ENCODE measurements around the gene CTBP2. TPM values are rescaled to one million over a fixed set of nuclear protein-coding genes. Genes with fewer than 3 reads are reported as not detected.

The CTBP2 gene
- total RNA-seq, 1 donor from 2014 or later: 73.0 TPM

GRCh38 chr10:125089469-125089868 is 70.9 kb downstream of the CTBP2 start:
- H3K4me3 ChIP-seq: no peak overlapping the region
- peaks cover 44% of the 10 kb centered on the region for H3K4me1 ChIP-seq
- DNase-seq (no peak), ATAC-seq (no peak)
- H3K27ac ChIP-seq: no peak overlapping the region
- no peaks in the 10 kb centered on the region for H3K27me3 ChIP-seq (ENCODE audit: low read depth)
- peaks cover 21% of the 10 kb centered on the region for H3K36me3 ChIP-seq
- intact Hi-C loops (cut with DNase I): no loop called here
- H3K9me3 ChIP-seq: no peaks in the 10 kb centered on the region
- TF ChIP-seq CTCF (IDR thresholded peaks at IDR 0.05): no peak

GRCh38 chr10:125087897-125088215 is 72.5 kb downstream of the CTBP2 start:
- TF ChIP-seq CTCF (IDR thresholded peaks at IDR 0.05): no peak
- ATAC-seq (no peak), DNase-seq (no peak)
- Histone ChIP-seq H3K9me3 (no peaks in the 10 kb centered on the region), H3K27ac (no peak overlapping the region), H3K4me3 (no peak overlapping the region), H3K27me3 (ENCODE audit: low read depth) (no peaks in the 10 kb centered on the region), H3K4me1 (peaks cover 47% of the 10 kb centered on the region), H3K36me3 (peaks cover 28% of the 10 kb centered on the region)
- intact Hi-C loops (cut with DNase I): no loop called here

GRCh38 chr10:125087191-125087896 is 73.0 kb downstream of the CTBP2 start:
- no peak for DNase-seq
- no peak overlapping the region for H3K27ac ChIP-seq
- TF ChIP-seq CTCF (IDR thresholded peaks at IDR 0.05): no peak
- peaks cover 47% of the 10 kb centered on the region for H3K4me1 ChIP-seq
- intact Hi-C loops (cut with DNase I): no loop called here
- H3K27me3 ChIP-seq (ENCODE audit: low read depth): no peaks in the 10 kb centered on the region
- peaks cover 28% of the 10 kb centered on the region for H3K36me3 ChIP-seq
- H3K4me3 ChIP-seq: no peak overlapping the region
- no peaks in the 10 kb centered on the region for H3K9me3 ChIP-seq
- ATAC-seq: no peak

- ATAC-seq (no peak), DNase-seq (no peak)
- intact Hi-C loops (cut with DNase I): no loop called here
- TF ChIP-seq CTCF (IDR thresholded peaks at IDR 0.05): no peak
- Histone ChIP-seq H3K36me3 (peaks cover 28% of the 10 kb centered on the region), H3K9me3 (no peaks in the 10 kb centered on the region), H3K4me1 (peaks cover 46% of the 10 kb centered on the region), H3K4me3 (no peak overlapping the region), H3K27ac (no peak overlapping the region), H3K27me3 (ENCODE audit: low read depth) (no peaks in the 10 kb centered on the region)
Observed at GRCh38 chr10:125086691-125087090, 73.7 kb downstream of the CTBP2 start.

- H3K27me3 ChIP-seq (ENCODE audit: low read depth): no peaks in the 10 kb centered on the region
- no peaks in the 10 kb centered on the region for H3K9me3 ChIP-seq
- peaks cover 42% of the 10 kb centered on the region for H3K4me1 ChIP-seq
- H3K36me3 ChIP-seq: peaks cover 28% of the 10 kb centered on the region
- no peak overlapping the region for H3K4me3 ChIP-seq
- DNase-seq (no peak), ATAC-seq (no peak)
- intact Hi-C loops (cut with DNase I): no loop called here
- TF ChIP-seq CTCF (IDR thresholded peaks at IDR 0.05): no peak
- no peak overlapping the region for H3K27ac ChIP-seq
Observed at GRCh38 chr10:125085258-125086054, 74.9 kb downstream of the CTBP2 start.

Measured in lower lobe of right lung (tissue), 2 donors.